Measurements from ENCODE around the gene PRXL2B.

The PRXL2B gene

DNA sequence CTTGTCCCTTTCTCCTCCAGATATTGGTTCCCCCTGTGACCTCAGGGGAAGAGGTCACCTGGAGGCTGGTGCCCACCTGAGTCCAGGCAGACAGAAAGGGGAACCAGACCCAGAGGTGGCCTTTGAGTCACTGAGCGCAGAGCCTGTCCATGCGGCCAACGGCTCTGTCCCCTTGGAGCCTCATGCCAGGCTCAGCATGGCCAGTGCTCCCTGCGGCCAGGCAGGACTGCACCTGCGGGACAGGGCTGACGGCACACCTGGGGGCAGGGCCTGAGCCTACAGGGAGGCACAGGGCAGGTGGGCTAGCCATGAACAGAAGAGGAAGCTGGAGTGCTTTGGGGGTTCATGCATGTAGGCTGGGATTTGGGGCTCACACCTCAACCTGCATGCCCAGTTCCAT, 27.7 kb upstream of the PRXL2B start:
- H3K9me3 ChIP-seq (replicated peaks; ENCODE audit: insufficient read depth, low read length), result no peaks in the 10 kb centered on the region
- TF ChIP-seq EZH2phosphoT487 (IDR thresholded peaks at IDR 0.05; ENCODE audit: low read length) (no peak), CTCF (IDR thresholded peaks at IDR 0.05; ENCODE audit: low read length) (no peak), EZH2 (optimal IDR thresholded peaks at IDR 0.05; ENCODE audit: low read depth, low read length) (no peak)
- no peak overlapping the region for H3K4me2 ChIP-seq (ENCODE audit: low read depth, low read length)
- H3K9ac ChIP-seq (ENCODE audit: low read length), result no peak overlapping the region
- no peak for DNase-seq
- no peaks in the 10 kb centered on the region for H3F3A ChIP-seq (ENCODE audit: insufficient read depth, low read length)
- no peak overlapping the region for H2AFZ ChIP-seq (ENCODE audit: low read length)
- H4K20me1 ChIP-seq (ENCODE audit: insufficient read depth, low read length), result no peaks in the 10 kb centered on the region
- peaks cover 21% of the 10 kb centered on the region for H3K79me2 ChIP-seq (ENCODE audit: low read length)
- H3K27me3 ChIP-seq (replicated peaks; ENCODE audit: insufficient read depth, low read length), result no peaks in the 10 kb centered on the region
- no peaks in the 10 kb centered on the region for H3K9me2 ChIP-seq (replicated peaks; ENCODE audit: insufficient read depth, low read length)
- H3K4me1 ChIP-seq (ENCODE audit: low read length), result peaks cover 14% of the 10 kb centered on the region
- H3K36me3 ChIP-seq (replicated peaks; ENCODE audit: insufficient read depth, low read length), result no peaks in the 10 kb centered on the region
- no peak overlapping the region for H3K27ac ChIP-seq (ENCODE audit: low read length)
- H3K4me3 ChIP-seq (ENCODE audit: low read length), result no peak overlapping the region

DNA sequence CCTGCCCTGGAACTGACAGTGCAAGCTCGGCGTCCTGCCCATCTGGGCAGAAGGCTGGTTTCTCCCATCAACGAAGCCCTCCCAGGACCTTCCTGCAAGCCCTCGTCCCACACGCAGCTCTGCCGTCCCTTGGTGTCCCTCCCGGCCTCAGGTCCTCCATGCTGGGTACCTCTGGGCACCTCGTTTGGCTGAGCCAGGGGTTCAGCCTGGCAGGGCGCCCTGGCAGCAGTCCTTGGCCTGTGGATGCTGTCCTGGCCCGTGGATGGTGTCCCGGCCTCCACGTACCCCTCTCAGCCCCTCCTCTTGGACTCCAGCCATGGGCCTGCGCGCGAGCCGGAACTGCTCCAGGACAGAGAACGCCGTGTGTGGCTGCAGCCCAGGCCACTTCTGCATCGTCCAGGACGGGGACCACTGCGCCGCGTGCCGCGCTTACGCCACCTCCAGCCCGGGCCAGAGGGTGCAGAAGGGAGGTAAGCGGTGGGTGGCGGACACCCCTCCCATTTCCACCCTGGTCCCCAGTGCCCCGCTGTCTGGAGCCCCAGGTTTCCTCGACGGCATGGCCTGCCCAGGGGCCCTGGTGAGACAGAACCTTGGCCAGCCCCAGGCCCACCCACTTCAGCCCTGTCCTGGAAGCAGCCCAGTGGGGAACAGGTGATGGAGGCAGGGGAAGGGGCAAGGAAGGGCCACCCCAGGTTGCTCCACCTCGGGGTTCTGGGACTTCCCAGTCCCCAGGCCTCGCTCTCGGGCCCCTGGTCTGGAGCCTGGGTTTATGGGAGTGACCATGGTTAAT, 26.9 kb upstream of the PRXL2B start:
- H3K4me2 ChIP-seq (ENCODE audit: low read depth, low read length), result no peak overlapping the region
- H3K27ac ChIP-seq (ENCODE audit: low read length), result no peak overlapping the region
- no peaks in the 10 kb centered on the region for H4K20me1 ChIP-seq (ENCODE audit: insufficient read depth, low read length)
- no peak for DNase-seq
- H3K4me1 ChIP-seq (ENCODE audit: low read length), result peaks cover 14% of the 10 kb centered on the region
- peaks cover 21% of the 10 kb centered on the region for H3K79me2 ChIP-seq (ENCODE audit: low read length)
- no peaks in the 10 kb centered on the region for H3K36me3 ChIP-seq (replicated peaks; ENCODE audit: insufficient read depth, low read length)
- no peak overlapping the region for H3K4me3 ChIP-seq (ENCODE audit: low read length)
- no peak overlapping the region for H2AFZ ChIP-seq (ENCODE audit: low read length)
- no peak overlapping the region for H3K9ac ChIP-seq (ENCODE audit: low read length)
- no peaks in the 10 kb centered on the region for H3K9me3 ChIP-seq (replicated peaks; ENCODE audit: insufficient read depth, low read length)
- H3F3A ChIP-seq (ENCODE audit: insufficient read depth, low read length), result no peaks in the 10 kb centered on the region
- TF ChIP-seq CTCF (IDR thresholded peaks at IDR 0.05; ENCODE audit: low read length), result no peak
- no peak for TF ChIP-seq EZH2phosphoT487 (IDR thresholded peaks at IDR 0.05; ENCODE audit: low read length)
- TF ChIP-seq EZH2 (optimal IDR thresholded peaks at IDR 0.05; ENCODE audit: low read depth, low read length), result no peak
- H3K9me2 ChIP-seq (replicated peaks; ENCODE audit: insufficient read depth, low read length), result no peaks in the 10 kb centered on the region
- H3K27me3 ChIP-seq (replicated peaks; ENCODE audit: insufficient read depth, low read length), result no peaks in the 10 kb centered on the region

DNA sequence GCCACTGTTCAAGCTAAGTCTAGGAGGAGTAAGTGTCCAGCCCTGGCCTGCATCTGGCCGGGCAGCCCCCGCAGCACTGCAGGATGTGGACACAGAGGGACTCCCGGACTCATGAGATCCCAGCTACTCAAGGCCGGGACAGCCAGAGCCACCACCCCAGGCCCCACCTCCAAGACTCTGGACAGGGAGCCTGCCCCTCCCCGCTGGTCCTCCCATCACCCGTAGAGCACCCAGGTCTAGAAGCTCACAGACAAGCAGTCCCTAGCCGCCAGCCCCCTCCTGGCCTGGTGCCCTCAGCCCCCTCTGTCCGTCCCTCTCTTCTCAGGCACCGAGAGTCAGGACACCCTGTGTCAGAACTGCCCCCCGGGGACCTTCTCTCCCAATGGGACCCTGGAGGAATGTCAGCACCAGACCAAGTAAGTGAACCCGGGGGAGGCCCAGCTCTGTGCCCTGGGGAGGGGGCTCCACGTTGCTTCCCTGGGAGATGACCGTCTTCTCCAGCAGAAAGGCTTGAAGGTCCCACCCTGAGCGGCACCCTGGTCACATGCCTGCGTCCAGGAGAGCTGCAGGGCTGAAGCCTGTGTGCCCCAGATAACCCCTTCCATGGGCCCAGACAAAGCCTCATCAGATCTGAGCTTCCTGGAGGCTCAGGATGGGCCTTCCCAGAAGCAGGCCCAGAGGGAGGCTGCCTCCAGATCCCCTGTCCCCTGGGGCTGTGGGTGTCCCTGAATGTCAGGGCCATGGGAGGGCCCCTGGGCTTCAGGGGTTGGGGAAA, 26.1 kb upstream of the PRXL2B start:
- Histone ChIP-seq H3K4me3 (ENCODE audit: low read length) (no peak overlapping the region), H3K27me3 (replicated peaks; ENCODE audit: insufficient read depth, low read length) (no peaks in the 10 kb centered on the region), H4K20me1 (ENCODE audit: insufficient read depth, low read length) (no peaks in the 10 kb centered on the region), H3K9me3 (replicated peaks; ENCODE audit: insufficient read depth, low read length) (no peaks in the 10 kb centered on the region), H3K9ac (ENCODE audit: low read length) (no peak overlapping the region), H3K27ac (ENCODE audit: low read length) (no peak overlapping the region), H3K4me1 (ENCODE audit: low read length) (peaks cover 7% of the 10 kb centered on the region), H3K36me3 (replicated peaks; ENCODE audit: insufficient read depth, low read length) (no peaks in the 10 kb centered on the region), H2AFZ (ENCODE audit: low read length) (no peak overlapping the region), H3F3A (ENCODE audit: insufficient read depth, low read length) (no peaks in the 10 kb centered on the region), H3K9me2 (replicated peaks; ENCODE audit: insufficient read depth, low read length) (no peaks in the 10 kb centered on the region), H3K79me2 (ENCODE audit: low read length) (peaks cover 21% of the 10 kb centered on the region), H3K4me2 (ENCODE audit: low read depth, low read length) (no peak overlapping the region)
- TF ChIP-seq EZH2phosphoT487 (IDR thresholded peaks at IDR 0.05; ENCODE audit: low read length), result no peak
- no peak for TF ChIP-seq CTCF (IDR thresholded peaks at IDR 0.05; ENCODE audit: low read length)
- TF ChIP-seq EZH2 (optimal IDR thresholded peaks at IDR 0.05; ENCODE audit: low read depth, low read length), result no peak
- no peak for DNase-seq

All from MM.1S (cell line).